ENCODE results near the gene ASCL2.
A peak's percentile ranks its signal among the peaks of the same experiment; 100 is the strongest.

- TF ChIP-seq CTCF (IDR thresholded peaks at IDR 0.05) (no peak), POLR2A (IDR thresholded peaks at IDR 0.05) (peak in 1 of 3 donors; percentile 57)
These were observed 45.2 kb upstream of the ASCL2 start for GRCh38 chr11:2315395-2316168.
